Measurements from ENCODE around the gene PTPRU. TPM values are rescaled to one million over a fixed set of nuclear protein-coding genes. Genes with fewer than 3 reads are reported as not detected.

PTPRU gene
- polyA plus RNA-seq, 3 donors: 9.4 to 12.0 (median 10.6) TPM

GRCh38 chr1:29259802-29260441, 23.6 kb downstream of the PTPRU start:
- no peak for DNase-seq (ENCODE audit: low read depth in 3 of 3, low spot score in 2 of 3)

GRCh38 chr1:29260531-29260930, 24.2 kb downstream of the PTPRU start:
- DNase-seq (ENCODE audit: low read depth in 3 of 3, low spot score in 2 of 3): no peak

- DNase-seq (ENCODE audit: low read depth in 3 of 3, low spot score in 2 of 3): no peak
These were observed 28.6 kb downstream of the PTPRU start for GRCh38 chr1:29264773-29265389.

- no peak for DNase-seq (ENCODE audit: low read depth in 3 of 3, low spot score in 2 of 3)
These were observed 30.6 kb downstream of the PTPRU start for GRCh38 chr1:29266912-29267311.

GRCh38 chr1:29267321-29268070, 31.2 kb downstream of the PTPRU start:
- no peak for DNase-seq (ENCODE audit: low read depth in 3 of 3, low spot score in 2 of 3)

GRCh38 chr1:29269382-29269781, 33.1 kb downstream of the PTPRU start:
- DNase-seq (ENCODE audit: low read depth in 3 of 3, low spot score in 2 of 3): no peak

GRCh38 chr1:29270929-29271521, 34.7 kb downstream of the PTPRU start:
- no peak for DNase-seq (ENCODE audit: low read depth in 3 of 3, low spot score in 2 of 3)

GRCh38 chr1:29271724-29272123, 35.4 kb downstream of the PTPRU start:
- DNase-seq (ENCODE audit: low read depth in 3 of 3, low spot score in 2 of 3): no peak

- DNase-seq (ENCODE audit: low read depth in 3 of 3, low spot score in 2 of 3): no peak
These were observed 36.0 kb downstream of the PTPRU start for GRCh38 chr1:29272147-29272907.

- DNase-seq (ENCODE audit: low read depth in 3 of 3, low spot score in 2 of 3): no peak
These were observed 39.1 kb downstream of the PTPRU start for GRCh38 chr1:29275435-29275834.

- no peak for DNase-seq (ENCODE audit: low read depth in 3 of 3, low spot score in 2 of 3)
These were observed 41.8 kb downstream of the PTPRU start for GRCh38 chr1:29278124-29278523.

- DNase-seq (ENCODE audit: low read depth in 3 of 3, low spot score in 2 of 3): no peak
These were observed 43.1 kb downstream of the PTPRU start for GRCh38 chr1:29279406-29279805.

GRCh38 chr1:29279951-29280391, 43.6 kb downstream of the PTPRU start:
- DNase-seq (ENCODE audit: low read depth in 3 of 3, low spot score in 2 of 3): no peak

- no peak for DNase-seq (ENCODE audit: low read depth in 3 of 3, low spot score in 2 of 3)
These were observed 44.2 kb downstream of the PTPRU start for GRCh38 chr1:29280409-29281131.

- no peak for DNase-seq (ENCODE audit: low read depth in 3 of 3, low spot score in 2 of 3)
These were observed 45.2 kb downstream of the PTPRU start for GRCh38 chr1:29281571-29281970.

- no peak for DNase-seq (ENCODE audit: low read depth in 3 of 3, low spot score in 2 of 3)
These were observed 46.0 kb downstream of the PTPRU start for GRCh38 chr1:29282135-29282923.

GRCh38 chr1:29282924-29283803, 46.8 kb downstream of the PTPRU start:
- no peak for DNase-seq (ENCODE audit: low read depth in 3 of 3, low spot score in 2 of 3)

- DNase-seq (ENCODE audit: low read depth in 3 of 3, low spot score in 2 of 3): no peak
These were observed 47.5 kb downstream of the PTPRU start for GRCh38 chr1:29283804-29284195.
